Retinal pigment epithelial cell (primary cell): ENCODE data around the gene CLCN6.
A peak's percentile ranks its signal among the peaks of the same experiment; 100 is the strongest.
"Not testable (repeated sequence)": the region's sequence is repeated elsewhere in the genome, so short reads cannot be mapped to it uniquely, and the experiment has no call there.

Source experiments
- DNase-seq: peaks from one replicate; pipeline ENCODE4 v3.0.0-alpha.2; 2010; ENCODE audit warnings: low read depth
- H3K4me3 ChIP-seq: 2 replicates; pipeline ENCODE4 v1.5.1; 2011; ENCODE audit warnings: mild to moderate bottlenecking, low read length, control low read depth, moderate library complexity
- TF ChIP-seq, protein P1 (sequence below): conservative IDR thresholded peaks from 2 replicates; pipeline ENCODE4 v1.5.1; 2011; ENCODE audit warnings: low read depth, low read length, control low read depth, inconsistent platforms

CLCN6 gene

DNA sequence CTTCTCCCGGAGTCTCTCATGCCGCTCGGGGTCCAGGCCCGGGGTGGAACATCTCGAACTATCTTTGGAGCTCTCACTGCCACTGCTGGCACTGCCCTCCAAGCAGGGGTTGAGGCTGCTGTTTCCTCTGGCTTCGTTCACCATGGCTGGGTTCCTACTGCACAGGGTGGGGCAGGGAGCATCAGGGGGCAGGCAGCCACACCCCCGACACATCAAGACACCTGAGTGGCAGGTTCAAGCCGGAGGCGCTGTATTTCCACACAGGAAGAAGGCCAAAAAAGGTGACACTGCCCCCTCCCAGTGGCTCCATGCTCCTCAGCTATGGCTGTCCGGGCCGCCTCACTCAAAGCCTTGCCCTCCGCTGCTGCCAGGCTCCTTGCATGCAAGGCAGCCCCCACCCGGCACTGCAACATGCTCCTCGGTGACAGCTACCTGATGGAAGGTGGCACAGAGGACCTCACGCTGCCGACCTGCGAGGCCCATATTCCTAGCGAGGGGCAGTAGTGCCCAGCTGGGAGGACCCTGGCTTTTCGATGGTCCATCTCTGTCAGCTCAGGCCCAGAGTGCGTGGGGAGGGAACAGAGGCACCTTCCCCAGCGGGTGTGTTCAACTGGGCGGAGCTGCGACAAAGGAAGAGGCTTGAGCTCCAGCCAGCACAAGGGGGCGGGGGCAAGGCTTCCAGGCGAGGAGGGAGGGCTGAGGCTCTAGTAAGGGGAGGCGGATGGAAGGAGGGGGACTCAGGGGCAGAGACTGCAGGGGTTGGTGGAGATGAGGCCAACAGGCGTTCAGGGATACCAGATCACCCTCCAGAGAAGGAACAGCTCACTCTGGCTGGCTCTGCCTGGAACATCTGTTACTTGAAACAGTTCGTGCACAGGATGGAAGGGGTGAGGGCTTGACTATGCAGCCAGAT lies 2.8 kb upstream of the CLCN6 start:
- H3K4me3 ChIP-seq: peak overlapping the region; percentile 68
- DNase-seq: peak; percentile 83

DNA sequence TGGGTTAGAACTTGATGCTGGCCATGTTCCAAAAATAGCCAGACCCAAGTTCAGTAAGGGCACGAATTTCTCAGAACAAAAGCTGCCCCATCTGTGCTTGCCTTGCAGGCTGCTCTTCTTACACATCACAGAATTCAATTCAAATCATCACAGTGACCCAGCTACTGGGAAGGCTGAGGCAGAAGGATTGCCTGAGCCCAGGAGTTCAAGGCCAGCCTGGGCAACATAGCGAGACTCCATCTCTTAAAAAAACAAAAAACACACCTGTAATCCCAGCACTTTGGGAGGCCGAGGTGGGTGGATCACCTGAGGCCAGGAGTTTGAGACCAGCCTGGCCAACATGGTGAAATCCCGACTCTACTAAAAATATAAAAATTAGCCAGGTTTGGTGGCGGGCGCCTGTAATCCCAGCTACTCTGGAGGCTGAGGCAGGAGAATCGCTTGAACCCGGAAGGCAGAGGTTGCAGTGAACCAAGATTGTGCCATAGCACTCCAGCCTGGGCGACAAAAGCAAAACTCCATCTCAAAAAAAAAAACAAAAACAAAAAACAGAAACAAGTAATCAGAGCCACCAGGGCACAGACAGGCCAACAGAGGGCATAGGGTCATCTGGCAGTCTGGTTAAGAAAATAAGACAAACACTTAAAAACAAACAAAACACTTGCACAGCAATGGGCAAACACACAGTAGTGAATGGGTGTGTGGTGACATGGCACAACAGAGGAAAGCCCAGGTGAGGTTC lies 1.9 kb upstream of the CLCN6 start:
- H3K4me3 ChIP-seq: peak overlapping the region; percentile 68
- DNase-seq: not testable (repeated sequence)

More for the DNA sequence above, 2.8 kb upstream of the CLCN6 start:
- TF ChIP-seq, protein P1, sequence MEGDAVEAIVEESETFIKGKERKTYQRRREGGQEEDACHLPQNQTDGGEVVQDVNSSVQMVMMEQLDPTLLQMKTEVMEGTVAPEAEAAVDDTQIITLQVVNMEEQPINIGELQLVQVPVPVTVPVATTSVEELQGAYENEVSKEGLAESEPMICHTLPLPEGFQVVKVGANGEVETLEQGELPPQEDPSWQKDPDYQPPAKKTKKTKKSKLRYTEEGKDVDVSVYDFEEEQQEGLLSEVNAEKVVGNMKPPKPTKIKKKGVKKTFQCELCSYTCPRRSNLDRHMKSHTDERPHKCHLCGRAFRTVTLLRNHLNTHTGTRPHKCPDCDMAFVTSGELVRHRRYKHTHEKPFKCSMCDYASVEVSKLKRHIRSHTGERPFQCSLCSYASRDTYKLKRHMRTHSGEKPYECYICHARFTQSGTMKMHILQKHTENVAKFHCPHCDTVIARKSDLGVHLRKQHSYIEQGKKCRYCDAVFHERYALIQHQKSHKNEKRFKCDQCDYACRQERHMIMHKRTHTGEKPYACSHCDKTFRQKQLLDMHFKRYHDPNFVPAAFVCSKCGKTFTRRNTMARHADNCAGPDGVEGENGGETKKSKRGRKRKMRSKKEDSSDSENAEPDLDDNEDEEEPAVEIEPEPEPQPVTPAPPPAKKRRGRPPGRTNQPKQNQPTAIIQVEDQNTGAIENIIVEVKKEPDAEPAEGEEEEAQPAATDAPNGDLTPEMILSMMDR: no peak

GRCh38 chr1:11804666-11805421 lies 1.1 kb upstream of the CLCN6 start:
- H3K4me3 ChIP-seq: peak overlapping the region; percentile 52
- DNase-seq: peak; percentile 68
- TF ChIP-seq, protein P1: no peak

DNA sequence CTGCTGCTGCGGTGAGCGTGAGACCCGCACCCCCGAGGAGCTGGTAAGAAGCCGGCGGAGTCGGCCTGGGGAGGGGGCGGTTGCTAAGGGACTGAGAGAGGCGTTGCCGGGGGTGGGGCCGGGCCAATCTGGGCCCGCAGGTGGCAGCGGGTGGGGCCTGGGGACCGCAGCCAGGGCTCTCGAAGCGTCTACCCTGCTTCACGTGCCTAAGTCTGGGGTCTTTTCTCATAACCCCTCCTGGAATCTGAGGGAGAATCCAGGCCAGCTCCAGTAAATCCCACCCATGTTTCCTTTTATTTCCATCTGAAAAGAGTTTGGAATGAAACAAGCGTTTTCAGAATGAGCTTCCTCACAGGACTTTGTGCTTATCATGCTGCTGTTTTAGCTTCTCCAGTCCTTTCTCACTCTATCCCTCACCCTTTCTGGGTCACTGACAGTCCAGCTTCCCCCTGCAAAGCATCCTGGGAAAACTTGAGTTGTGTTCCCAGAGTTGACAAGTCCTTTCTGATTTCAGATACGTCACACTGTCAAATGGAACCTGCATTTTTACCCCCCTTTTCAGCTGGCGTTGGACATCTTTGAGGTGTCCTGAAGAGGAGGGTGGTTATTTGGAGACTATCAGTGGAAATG lies 431 bp downstream of the CLCN6 start:
- no peak for DNase-seq
- TF ChIP-seq, protein P1: no peak
- H3K4me3 ChIP-seq: peak overlapping the region; percentile 52

DNA sequence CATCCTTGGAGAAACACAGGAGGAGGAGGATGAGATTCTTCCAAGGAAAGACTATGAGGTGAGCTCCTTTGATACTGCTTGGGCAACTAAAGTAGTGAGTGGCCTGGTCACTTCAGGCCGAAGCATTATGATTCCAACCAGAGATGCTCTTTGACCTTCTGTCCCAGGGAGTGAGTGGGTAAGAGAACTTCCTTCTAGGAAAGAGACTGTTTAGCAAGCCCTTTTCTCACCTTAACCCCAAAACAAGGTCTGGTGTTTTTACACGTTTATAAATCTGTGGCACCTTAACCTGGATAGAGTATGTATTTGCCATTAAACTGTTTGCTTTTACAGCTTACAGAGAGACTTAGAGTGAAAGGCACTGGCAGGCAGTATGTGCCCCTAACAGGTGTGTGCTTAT lies 1.1 kb downstream of the CLCN6 start:
- DNase-seq: no peak
- TF ChIP-seq, protein P1: no peak
- peak overlapping the region; percentile 52 for H3K4me3 ChIP-seq

DNA sequence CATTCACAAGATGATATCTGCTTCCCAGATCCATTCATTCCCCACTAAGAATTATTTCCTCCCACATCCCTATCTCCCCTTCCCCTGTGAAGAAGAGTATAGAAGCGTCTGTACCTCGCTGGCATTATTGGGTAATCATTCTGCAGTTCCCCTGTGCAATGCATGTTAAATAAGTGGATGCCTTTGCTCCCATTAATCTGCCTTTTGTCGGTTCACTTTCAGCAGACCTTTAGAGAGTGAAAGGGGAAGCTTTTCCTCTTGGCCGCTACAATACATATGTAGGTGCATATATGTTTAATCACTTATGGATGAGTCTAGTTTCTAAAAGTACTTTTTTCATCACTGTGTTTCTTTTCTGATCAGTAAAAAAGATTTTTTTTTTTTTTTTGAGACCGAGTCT lies 7.0 kb downstream of the CLCN6 start:
- TF ChIP-seq, protein P1: no peak
- DNase-seq: no peak
- no peak overlapping the region for H3K4me3 ChIP-seq

GRCh38 chr1:11817192-11817591 lies 11.2 kb downstream of the CLCN6 start:
- no peak for DNase-seq
- TF ChIP-seq, protein P1: no peak
- no peak overlapping the region for H3K4me3 ChIP-seq
